ENCODE measurements around the gene CFAP68. TPM values are rescaled to one million over a fixed set of nuclear protein-coding genes. Genes with fewer than 3 reads are reported as not detected.

CFAP68 gene
- total and polyA plus RNA-seq, 9 of the 15 experiments (the other 6 are each of a cell fraction or from before 2014, with no cell fraction given) = 22.8 to 72.3 (median 52.5) TPM

DNA sequence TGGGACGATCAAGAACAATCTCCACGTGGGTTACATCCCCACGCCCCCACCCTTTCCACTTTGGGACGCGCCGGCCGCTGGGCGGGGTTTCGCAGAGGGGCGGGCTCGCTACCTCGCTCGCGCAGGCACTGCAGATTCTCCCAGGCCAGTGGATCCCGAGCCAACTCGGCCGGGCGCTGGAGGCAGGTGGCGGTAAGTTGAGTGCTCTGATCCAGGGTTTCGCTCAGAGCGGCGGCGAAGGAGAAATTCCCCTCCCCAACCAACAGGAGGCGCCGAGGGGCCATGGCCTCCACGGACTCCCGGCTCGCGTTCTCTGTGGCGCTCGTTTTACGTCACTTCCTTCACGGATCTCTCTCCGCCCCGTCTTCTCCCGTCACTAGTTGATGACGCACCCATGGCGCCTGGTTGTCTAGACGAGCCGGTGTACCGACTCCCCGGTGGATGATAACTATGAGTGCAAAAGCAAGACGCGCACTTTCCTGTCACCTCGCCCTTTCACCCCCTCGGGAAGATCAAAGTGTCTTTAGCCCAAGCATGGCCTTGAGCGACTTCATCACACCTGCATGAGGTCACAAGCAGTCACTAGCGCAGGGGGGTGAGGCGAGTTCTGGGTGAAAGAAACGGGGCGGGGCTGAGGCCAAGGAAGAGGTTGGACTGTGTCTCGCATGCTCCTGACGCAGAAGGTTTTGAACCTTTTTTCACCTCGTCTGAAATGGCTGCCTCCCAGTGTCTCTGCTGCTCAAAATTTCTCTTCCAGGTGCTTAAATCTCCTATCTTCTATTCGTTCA, at the start of gene CFAP68, which contains the start of gene FDXACB1 (continued):
- no peak for TF ChIP-seq ZNF507 (tag; conservative IDR thresholded peaks at IDR 0.05)
- TF ChIP-seq, protein P1, sequence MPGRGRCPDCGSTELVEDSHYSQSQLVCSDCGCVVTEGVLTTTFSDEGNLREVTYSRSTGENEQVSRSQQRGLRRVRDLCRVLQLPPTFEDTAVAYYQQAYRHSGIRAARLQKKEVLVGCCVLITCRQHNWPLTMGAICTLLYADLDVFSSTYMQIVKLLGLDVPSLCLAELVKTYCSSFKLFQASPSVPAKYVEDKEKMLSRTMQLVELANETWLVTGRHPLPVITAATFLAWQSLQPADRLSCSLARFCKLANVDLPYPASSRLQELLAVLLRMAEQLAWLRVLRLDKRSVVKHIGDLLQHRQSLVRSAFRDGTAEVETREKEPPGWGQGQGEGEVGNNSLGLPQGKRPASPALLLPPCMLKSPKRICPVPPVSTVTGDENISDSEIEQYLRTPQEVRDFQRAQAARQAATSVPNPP (IDR thresholded peaks at IDR 0.05; ENCODE audit: borderline replicate concordance, insufficient read depth, insufficient read length) = no peak
- no peak for TF ChIP-seq ZNF263 (CRISPR knock-in tag; IDR thresholded peaks at IDR 0.05; ENCODE audit: borderline replicate concordance)
- TF ChIP-seq ZKSCAN1 (IDR thresholded peaks at IDR 0.05; ENCODE audit: low read depth, low read length) = no peak; the same call in 1 of the 2 replicates
- TF ChIP-seq KLF10 (CRISPR knock-in tag; IDR thresholded peaks at IDR 0.05) = no peak
- TF ChIP-seq ZNF830 (CRISPR knock-in tag; IDR thresholded peaks at IDR 0.05) = no peak
- no peak for TF ChIP-seq HMG20B (CRISPR knock-in tag; IDR thresholded peaks at IDR 0.05)
- TF ChIP-seq MCM7 (IDR thresholded peaks at IDR 0.05) = no peak
- TF ChIP-seq NONO (IDR thresholded peaks at IDR 0.05; ENCODE audit: low read depth in 2 of 2, low read length in 1 of 2) = no peak
- TF ChIP-seq OTX1 (CRISPR knock-in tag; IDR thresholded peaks at IDR 0.05) = no peak; the same call in 1 of the 2 replicates
- TF ChIP-seq SPI1 (IDR thresholded peaks at IDR 0.05; ENCODE audit: borderline replicate concordance, low read depth, low read length) = 0 out of 2 replicates have a peak, but pooled peaks have one; percentile 30
- TF ChIP-seq TAF9B (IDR thresholded peaks at IDR 0.05; ENCODE audit: partially characterized antibody) = peak; percentile 51
- TF ChIP-seq POLR2A (conservative IDR thresholded peaks at IDR 0.05) = peak; percentile 88
- TF ChIP-seq, protein P2, sequence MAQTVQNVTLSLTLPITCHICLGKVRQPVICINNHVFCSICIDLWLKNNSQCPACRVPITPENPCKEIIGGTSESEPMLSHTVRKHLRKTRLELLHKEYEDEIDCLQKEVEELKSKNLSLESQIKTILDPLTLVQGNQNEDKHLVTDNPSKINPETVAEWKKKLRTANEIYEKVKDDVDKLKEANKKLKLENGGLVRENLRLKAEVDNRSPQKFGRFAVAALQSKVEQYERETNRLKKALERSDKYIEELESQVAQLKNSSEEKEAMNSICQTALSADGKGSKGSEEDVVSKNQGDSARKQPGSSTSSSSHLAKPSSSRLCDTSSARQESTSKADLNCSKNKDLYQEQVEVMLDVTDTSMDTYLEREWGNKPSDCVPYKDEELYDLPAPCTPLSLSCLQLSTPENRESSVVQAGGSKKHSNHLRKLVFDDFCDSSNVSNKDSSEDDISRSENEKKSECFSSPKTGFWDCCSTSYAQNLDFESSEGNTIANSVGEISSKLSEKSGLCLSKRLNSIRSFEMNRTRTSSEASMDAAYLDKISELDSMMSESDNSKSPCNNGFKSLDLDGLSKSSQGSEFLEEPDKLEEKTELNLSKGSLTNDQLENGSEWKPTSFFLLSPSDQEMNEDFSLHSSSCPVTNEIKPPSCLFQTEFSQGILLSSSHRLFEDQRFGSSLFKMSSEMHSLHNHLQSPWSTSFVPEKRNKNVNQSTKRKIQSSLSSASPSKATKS (CRISPR knock-in tag; IDR thresholded peaks at IDR 0.05) = no peak
- TF ChIP-seq ZNF444 (CRISPR knock-in tag; IDR thresholded peaks at IDR 0.05) = peak; percentile 47; the same call in 1 of the 2 replicates
- TF ChIP-seq TEAD1 (CRISPR knock-in tag; IDR thresholded peaks at IDR 0.05) = peak in 1 of 2 experiments; percentile 84
- TF ChIP-seq KLF13 (tag; IDR thresholded peaks at IDR 0.05; ENCODE audit: borderline replicate concordance, low read depth) = peak; percentile 39; the same call in 1 of the 2 replicates
- TF ChIP-seq ZFP30 (CRISPR knock-in tag; IDR thresholded peaks at IDR 0.05; ENCODE audit: borderline replicate concordance) = no peak
- no peak for TF ChIP-seq PRMT5 (CRISPR knock-in tag; IDR thresholded peaks at IDR 0.05)
- TF ChIP-seq, protein P3, sequence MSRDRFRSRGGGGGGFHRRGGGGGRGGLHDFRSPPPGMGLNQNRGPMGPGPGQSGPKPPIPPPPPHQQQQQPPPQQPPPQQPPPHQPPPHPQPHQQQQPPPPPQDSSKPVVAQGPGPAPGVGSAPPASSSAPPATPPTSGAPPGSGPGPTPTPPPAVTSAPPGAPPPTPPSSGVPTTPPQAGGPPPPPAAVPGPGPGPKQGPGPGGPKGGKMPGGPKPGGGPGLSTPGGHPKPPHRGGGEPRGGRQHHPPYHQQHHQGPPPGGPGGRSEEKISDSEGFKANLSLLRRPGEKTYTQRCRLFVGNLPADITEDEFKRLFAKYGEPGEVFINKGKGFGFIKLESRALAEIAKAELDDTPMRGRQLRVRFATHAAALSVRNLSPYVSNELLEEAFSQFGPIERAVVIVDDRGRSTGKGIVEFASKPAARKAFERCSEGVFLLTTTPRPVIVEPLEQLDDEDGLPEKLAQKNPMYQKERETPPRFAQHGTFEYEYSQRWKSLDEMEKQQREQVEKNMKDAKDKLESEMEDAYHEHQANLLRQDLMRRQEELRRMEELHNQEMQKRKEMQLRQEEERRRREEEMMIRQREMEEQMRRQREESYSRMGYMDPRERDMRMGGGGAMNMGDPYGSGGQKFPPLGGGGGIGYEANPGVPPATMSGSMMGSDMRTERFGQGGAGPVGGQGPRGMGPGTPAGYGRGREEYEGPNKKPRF (IDR thresholded peaks at IDR 0.05; ENCODE audit: low read depth, low read length) = no peak
- TF ChIP-seq ZNF23 (CRISPR knock-in tag; IDR thresholded peaks at IDR 0.05) = no peak
- peak; percentile 58 for TF ChIP-seq RBBP5 (IDR thresholded peaks at IDR 0.05; ENCODE audit: borderline replicate concordance, insufficient read depth, low read length, poor library complexity, severe bottlenecking)
- no peak for TF ChIP-seq MIER1 (IDR thresholded peaks at IDR 0.05; ENCODE audit: low read depth)
- TF ChIP-seq ZNF12 (CRISPR knock-in tag; IDR thresholded peaks at IDR 0.05) = 0 out of 2 replicates have a peak, but pooled peaks have one; percentile 46
